Measurements from ENCODE around the gene PRAMEF13.
"Not testable (repeated sequence)": the region's sequence is repeated elsewhere in the genome, so short reads cannot be mapped to it uniquely, and the experiment has no call there.

GRCh38 chr1:13225675-13226204, 24.5 kb upstream of the PRAMEF13 start, which contains the start of gene PRAMEF18:
- not testable (repeated sequence) for TF ChIP-seq CTCF, POLR2A (IDR thresholded peaks at IDR 0.05)

Data from right lobe of liver (tissue), 4 donors.